Left lobe of liver (tissue), 2 donors: ENCODE data around the gene CERS1. TPM values are rescaled to one million over a fixed set of nuclear protein-coding genes. Genes with fewer than 3 reads are reported as not detected.
"Not testable (repeated sequence)": the region's sequence is repeated elsewhere in the genome, so short reads cannot be mapped to it uniquely, and the experiment has no call there.

ENCODE experiments used
- ATAC-seq: fragments of 200-7000 bp; cut with Tn5 transposase; one replicate; pipeline ENCODE4 v1.9.1; 2020; ENCODE audit warnings: mild to moderate bottlenecking, moderate library complexity
- DNase-seq: peaks from one replicate; pipeline ENCODE4 v3.0.0-alpha.2; 2020; ENCODE audit warnings: low spot score
- total RNA-seq: library from RNA; stranded (reverse); gene quantifications from one replicate; pipeline ENCODE4 v1.2.1, GENCODE V29; 2021
- donor health status: DM: no; HTN: no; CAD: no; lungs with moderate emphysema.
- donor health status: DM: no; HTN: yes; CAD: no.

CERS1 gene
- total RNA-seq, 1 donor from 2014 or later, result 0.08 TPM

DNA sequence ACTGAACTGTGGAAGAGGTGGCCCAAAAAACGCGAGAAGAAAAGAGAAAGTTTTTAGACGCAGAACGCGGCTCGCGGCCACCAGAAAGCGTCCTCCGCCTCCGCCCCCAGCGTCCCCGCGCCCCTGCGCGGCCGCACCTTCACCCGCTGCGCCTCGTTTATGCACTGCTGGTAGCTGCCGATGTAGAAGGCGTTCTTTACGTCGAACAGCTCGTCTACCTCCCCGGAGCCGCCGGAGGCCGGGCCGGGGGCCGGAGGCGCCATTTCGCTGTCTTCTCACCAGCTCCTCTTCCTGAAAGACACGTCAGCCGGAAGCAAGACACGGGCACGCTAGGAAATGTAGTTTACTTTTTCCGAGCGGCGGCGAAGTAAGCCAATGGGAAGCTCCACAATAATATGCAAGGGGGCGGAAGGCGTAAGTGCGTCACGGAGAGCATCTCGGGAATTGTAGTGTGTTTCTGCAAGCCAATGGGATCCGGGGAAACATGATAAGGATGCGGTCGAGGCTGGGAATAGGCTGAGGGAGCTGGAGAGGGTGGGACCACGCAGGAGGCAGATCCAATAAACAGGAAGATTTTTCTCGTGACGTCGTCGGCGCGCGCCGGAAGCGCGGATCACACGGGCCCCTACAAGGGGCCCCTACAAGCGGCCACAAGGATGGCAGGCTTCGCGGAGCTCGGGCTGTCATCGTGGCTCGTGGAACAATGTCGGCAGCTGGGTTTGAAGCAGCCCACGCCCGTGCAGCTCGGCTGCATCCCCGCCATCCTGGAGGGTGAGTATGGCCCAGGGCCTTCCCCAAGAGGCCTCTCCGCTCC lies 23.3 kb upstream of the CERS1 start, which contains the start of the genes COPE and DDX49:
TSS of gene COPE (minus strand) at position 302 of the 814 bp plus-strand sequence. CDS start at position 263, 39 bp downstream.
TSS of gene DDX49 (plus strand) at position 630 of the 814 bp plus-strand sequence. CDS start at position 657, 27 bp downstream.
- ATAC-seq, result peak; percentile 97
- DNase-seq, result peak; percentile 98

DNA sequence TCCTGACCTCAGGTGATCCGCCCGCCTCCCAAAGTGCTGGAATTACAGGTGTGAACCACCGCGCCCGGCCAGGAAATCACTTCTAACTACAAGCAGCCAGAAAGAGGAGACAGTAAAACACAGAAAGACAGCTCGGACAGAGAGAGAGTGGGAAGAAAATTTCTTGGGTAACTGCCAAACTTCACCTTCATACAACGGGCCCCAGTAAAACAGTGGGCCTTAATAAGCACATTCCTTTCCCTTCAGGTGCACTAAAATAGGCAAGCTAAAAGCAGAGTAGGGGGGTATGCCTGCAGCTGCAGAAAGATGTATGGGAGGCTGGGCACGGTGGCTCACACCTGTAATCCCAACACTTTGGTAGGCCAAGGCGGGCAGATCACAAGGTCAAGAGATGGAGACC lies 21.6 kb upstream of the CERS1 start:
- not testable (repeated sequence) for DNase-seq, ATAC-seq

DNA sequence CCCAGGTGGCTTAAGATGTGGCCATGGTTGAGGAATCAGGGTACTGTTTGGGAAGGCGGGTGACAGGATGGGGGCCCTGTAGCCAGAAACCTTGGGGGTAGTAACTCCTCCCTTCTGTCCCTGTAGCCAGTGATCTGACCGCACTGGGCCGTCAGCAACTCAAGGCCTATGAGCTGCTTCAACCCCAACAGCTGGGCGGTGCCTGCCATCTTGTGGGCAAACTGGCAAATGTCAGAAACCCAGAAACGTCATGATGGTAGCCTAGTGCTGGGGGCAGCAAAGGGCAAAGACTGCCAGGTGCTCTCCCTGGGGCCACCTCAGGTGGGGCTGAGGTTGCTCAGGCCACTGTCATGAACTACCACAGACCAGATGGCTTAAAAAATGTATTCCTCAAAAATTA lies 19.7 kb upstream of the CERS1 start:
- no peak for DNase-seq
- no peak for ATAC-seq

DNA sequence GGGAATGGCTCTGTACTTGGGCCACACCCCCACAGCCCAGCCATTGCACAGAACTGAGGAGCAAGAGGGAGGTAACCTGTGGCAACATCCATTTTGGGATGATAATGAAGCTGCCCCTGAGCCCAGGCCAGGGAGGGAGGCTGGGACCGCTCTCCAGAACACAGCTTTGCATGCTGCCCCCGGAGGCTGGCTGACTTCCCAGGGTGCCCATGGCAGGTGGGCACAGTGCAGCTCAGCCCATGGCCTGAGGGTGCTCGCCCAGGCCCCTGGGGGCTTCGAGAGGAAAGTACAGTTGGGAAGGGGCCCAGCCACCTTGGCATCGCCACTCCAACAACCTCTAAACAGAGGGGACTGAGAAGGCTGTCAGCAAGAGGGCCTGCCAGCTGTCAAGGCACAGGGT lies 17.5 kb upstream of the CERS1 start:
- ATAC-seq (no peak), DNase-seq (no peak)

GRCh38 chr19:18912933-18913332 lies 17.0 kb upstream of the CERS1 start:
- no peak for ATAC-seq

DNA sequence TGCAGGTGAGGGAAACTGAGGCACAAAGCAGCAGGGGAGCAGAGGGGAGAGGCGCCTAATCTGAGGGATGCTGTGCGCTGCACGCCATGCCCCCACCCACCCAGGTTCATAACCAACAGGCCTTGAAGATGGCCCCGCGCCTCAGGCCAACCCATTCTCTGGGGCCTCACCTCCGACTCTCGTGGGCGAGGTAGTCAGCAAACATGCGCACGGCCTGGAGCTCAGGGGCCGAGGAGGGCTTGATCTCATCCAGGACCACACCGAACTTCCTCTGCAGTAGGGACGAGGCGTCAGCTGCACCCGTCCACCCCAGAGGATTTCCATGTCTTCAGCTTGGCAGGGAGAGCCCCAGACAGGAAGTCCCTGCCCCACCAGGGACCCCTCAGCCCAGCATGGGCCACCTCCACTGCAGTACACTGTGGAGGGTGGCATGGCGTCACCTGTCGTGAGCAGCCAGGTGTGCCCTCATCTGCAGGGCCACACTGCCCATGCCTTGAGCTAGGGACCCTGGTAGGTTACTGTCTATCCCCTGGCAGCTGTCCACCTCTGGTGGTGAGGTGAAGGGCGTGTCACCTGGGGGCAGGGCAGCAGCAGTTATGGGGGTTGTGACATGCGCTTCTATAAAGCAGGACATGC lies 15.0 kb upstream of the CERS1 start:
- ATAC-seq (no peak), DNase-seq (no peak)

More at GRCh38 chr19:18912933-18913332, 17.0 kb upstream of the CERS1 start:
- DNase-seq, result no peak

- ATAC-seq, result no peak
- DNase-seq, result no peak
Observed at GRCh38 chr19:18910010-18910409, 14.1 kb upstream of the CERS1 start.

GRCh38 chr19:18908917-18909619 lies 13.1 kb upstream of the CERS1 start:
- ATAC-seq (no peak), DNase-seq (peak; percentile 44)

- DNase-seq, result no peak
- no peak for ATAC-seq
Observed at GRCh38 chr19:18906605-18907519, 10.9 kb upstream of the CERS1 start.

DNA sequence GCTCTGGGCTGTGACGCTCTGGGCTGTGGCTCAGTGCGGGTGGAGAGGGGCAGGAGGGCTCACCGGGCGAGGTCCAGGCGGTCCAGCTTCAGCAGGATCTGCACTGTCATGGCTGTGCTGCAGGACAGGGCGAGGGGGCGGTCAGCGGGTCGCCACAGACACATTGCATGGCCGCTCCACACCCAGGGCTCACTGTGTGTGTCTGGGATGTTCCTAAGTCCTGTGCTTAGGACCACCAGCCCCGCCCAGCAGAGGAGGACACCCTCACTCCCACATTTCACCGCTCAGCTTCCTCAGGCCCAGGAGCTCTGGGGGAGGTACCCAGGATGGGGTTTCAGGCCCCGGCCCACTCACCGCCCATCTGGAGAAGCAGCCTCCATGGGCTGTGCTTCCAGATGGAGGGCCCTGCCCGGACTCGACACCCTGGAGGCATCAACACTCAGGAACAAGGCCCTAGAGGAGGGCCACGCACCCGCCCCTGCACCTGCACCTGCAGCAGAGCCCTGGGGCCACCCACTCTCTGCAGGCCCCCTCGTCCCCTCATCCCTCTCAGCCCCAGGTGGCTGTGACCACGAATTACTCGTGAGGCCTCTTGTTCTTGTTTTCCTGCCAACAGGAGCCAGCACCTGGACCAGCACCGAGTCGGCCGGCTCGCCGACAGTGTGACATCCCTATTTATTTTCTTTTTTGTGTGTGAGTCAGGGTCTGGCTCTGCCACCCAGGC lies 9.7 kb upstream of the CERS1 start:
- DNase-seq (no peak), ATAC-seq (no peak)

- ATAC-seq, result no peak
- no peak for DNase-seq
Observed at GRCh38 chr19:18905058-18905456, 9.1 kb upstream of the CERS1 start.

GRCh38 chr19:18904334-18905057 lies 8.5 kb upstream of the CERS1 start:
- DNase-seq (peak; percentile 40), ATAC-seq (no peak)

- ATAC-seq (no peak), DNase-seq (no peak)
Observed at GRCh38 chr19:18903156-18904037, 7.4 kb upstream of the CERS1 start.

DNA sequence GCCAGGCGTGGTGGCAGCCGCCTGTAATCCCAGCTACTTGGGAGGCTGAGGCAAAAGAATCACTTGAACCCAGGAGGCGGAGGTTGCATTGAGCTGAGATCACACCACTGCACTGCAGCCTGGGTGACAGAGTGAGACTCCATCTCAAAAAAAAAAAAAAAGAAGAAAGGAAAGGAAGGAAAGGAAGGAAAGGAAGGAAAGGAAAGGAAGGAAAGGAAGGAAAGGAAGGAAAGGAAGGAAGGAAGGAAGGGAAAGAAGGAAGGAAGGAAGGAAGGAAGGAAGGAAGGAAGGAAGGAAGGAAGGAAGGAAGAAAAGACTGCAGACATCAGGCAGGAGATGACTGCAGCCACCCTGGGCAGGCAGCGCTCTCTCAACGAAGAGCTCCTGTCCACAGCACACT lies 6.6 kb upstream of the CERS1 start:
- ATAC-seq, DNase-seq: not testable (repeated sequence)

GRCh38 chr19:18901491-18901890 lies 5.5 kb upstream of the CERS1 start:
- ATAC-seq, result no peak
- no peak for DNase-seq

- ATAC-seq (no peak), DNase-seq (peak; percentile 40)
Observed at GRCh38 chr19:18900700-18901481, 4.9 kb upstream of the CERS1 start.
